Measurements from ENCODE around the gene NPY.

GRCh38 chr7:24340727-24341126 lies 56.7 kb downstream of the NPY start:
- no peak for TF ChIP-seq CTCF (conservative IDR thresholded peaks at IDR 0.05 in 1 of 2, IDR thresholded peaks at IDR 0.05 in 1 of 2; ENCODE audit: low read depth in 1 of 2, low read length in 2 of 2)
- no peak for TF ChIP-seq EZH2 (IDR thresholded peaks at IDR 0.05; ENCODE audit: low read length, missing control alignments)

All from fibroblast of lung (primary cell).